ENCODE data around the gene UBAC2. TPM values are rescaled to one million over a fixed set of nuclear protein-coding genes. Genes with fewer than 3 reads are reported as not detected.

The UBAC2 gene
- total and polyA plus RNA-seq, 11 donors: 32.6 to 66.9 (median 48.5) TPM

DNA sequence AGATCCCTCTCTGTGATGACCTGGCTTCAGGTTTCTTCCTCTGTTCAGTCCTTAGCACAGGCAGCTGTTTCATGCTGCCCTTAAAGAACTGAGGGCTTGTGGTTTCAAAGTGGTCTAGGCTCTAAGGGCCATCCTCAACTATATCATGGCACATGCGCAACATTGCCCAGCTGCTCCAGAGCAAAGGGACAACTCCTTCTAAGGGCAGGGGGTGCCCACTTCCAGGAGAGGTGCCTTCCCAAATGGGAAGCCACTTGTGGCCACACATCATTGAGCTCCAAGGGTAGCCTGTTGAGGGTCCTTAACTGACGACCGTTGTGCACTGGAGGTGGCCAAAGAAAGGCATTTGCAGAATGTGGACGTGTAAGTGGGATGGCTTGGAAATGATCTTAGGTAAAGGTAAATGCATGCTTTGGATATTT, 99.3 kb downstream of the UBAC2 start:
- intact Hi-C loops (cut with DNase I): no loop called here
- no peak for ATAC-seq
- Histone ChIP-seq H3K4me1 (peaks cover 0 to 84% (median 0%) of the 10 kb centered on the region in 12 donors), H3K36me3 (peaks cover 0 to 4% (median 0%) of the 10 kb centered on the region in 9 donors), H3K4me3 (no peak overlapping the region), H3K27ac (peak overlapping the region in 1 of 12 donors; percentile 3), H3K9me3 (no peaks in the 10 kb centered on the region), H3K27me3 (no peaks in the 10 kb centered on the region)
- TF ChIP-seq, protein P1, sequence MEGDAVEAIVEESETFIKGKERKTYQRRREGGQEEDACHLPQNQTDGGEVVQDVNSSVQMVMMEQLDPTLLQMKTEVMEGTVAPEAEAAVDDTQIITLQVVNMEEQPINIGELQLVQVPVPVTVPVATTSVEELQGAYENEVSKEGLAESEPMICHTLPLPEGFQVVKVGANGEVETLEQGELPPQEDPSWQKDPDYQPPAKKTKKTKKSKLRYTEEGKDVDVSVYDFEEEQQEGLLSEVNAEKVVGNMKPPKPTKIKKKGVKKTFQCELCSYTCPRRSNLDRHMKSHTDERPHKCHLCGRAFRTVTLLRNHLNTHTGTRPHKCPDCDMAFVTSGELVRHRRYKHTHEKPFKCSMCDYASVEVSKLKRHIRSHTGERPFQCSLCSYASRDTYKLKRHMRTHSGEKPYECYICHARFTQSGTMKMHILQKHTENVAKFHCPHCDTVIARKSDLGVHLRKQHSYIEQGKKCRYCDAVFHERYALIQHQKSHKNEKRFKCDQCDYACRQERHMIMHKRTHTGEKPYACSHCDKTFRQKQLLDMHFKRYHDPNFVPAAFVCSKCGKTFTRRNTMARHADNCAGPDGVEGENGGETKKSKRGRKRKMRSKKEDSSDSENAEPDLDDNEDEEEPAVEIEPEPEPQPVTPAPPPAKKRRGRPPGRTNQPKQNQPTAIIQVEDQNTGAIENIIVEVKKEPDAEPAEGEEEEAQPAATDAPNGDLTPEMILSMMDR (IDR thresholded peaks at IDR 0.05): no peak
- no peak for TF ChIP-seq POLR2A (IDR thresholded peaks at IDR 0.05)
- WGBS, 4 donors: 77 to 91% (median 88%) methylated on average over 4 of the region's 4 CpGs
- no peak for DNase-seq

DNA sequence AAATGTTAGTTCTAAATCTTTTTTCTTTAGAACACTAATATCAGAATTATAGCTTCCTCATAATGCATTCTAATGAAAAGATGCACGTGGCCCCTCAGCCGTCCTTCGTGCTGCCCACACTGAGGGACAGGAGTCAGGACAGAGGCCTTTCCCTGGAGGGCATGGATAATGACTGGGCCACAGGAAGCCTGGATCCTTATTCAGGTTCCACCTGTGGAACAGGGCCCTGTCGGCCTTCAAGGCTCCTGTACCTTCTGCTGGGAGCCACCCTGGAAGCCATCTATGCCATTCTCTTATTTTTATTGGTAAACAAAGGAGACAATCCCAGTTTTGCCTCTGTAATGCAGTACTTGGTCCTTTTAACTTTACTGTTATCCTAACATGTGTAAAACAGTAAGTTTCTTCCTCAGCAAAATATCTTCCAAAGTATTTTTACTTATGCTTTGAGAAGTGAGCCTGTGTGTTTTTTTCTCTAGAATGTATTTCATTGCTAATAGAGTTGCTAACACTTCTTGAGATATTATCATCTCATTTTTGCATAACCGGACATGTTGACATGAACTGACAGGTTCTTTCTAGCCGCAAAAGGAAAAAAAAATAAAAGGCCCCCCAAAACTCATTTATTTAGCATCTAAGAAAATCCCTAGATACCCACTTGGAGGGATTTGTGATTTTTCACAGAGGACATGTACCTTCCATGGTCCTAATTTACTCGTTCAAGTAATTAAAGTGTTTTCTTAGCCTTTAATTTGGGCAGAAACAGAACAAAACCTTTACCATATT, 100.6 kb downstream of the UBAC2 start:
- Histone ChIP-seq H3K4me3 (no peak overlapping the region), H3K27me3 (no peaks in the 10 kb centered on the region), H3K36me3 (peaks cover 0 to 4% (median 0%) of the 10 kb centered on the region in 9 donors), H3K4me1 (peaks cover 0 to 83% (median 0%) of the 10 kb centered on the region in 12 donors), H3K9me3 (no peaks in the 10 kb centered on the region), H3K27ac (peak overlapping the region in 1 of 12 donors; percentile 78)
- ATAC-seq (no peak), DNase-seq (no peak)
- intact Hi-C loops (cut with DNase I): no loop called here
- TF ChIP-seq, protein P1 (IDR thresholded peaks at IDR 0.05): no peak
- TF ChIP-seq POLR2A (IDR thresholded peaks at IDR 0.05): no peak
- WGBS, 4 donors: 91 to 94% (median 93%) methylated on average over 7 of the region's 7 CpGs

DNA sequence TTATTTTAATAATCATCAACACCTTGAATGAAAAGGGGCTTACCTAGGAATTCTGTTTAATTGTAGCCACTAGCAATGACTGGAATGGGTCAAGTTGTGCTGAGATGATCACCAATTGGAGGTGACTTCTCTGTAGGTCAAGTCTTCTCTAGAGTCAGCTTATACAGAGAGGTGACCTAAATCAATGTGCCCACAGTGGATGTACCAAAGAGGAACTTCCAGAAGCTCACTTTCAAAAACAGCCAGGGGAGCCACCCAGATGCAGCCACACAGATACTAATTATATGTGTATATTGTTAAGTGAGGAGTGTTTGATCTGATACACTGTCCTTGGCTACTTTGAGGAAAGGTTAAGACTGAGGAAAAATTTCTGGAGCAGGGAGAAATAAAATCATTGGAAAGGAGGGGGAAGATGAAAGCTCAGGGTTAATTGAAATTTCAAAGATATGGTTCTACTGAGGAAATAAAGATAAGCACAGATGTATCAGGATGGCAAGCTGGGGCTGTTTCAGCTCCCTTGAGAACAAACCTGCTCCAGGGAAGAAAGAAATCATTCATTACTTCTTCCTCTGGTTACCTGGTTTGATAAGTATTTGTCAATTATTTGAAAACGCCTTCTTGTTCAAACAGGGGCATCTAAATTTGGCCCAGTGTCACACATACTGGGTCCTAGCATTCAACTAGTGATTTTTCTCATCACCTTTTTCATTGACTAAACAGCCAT, 101.4 kb downstream of the UBAC2 start:
- Histone ChIP-seq H3K36me3 (peaks cover 0 to 4% (median 0%) of the 10 kb centered on the region in 9 donors), H3K9me3 (no peaks in the 10 kb centered on the region), H3K27ac (peak overlapping the region in 1 of 12 donors; percentile 78), H3K27me3 (no peaks in the 10 kb centered on the region), H3K4me1 (peaks cover 0 to 85% (median 2%) of the 10 kb centered on the region in 12 donors), H3K4me3 (no peak overlapping the region)
- DNase-seq: no peak
- WGBS, 4 donors: 86 to 100% (median 97%) methylated on average over 1 of the region's 1 CpG
- no peak for ATAC-seq
- TF ChIP-seq, protein P1 (IDR thresholded peaks at IDR 0.05): no peak
- no peak for TF ChIP-seq POLR2A (IDR thresholded peaks at IDR 0.05)
- intact Hi-C loops (cut with DNase I): no loop called here

Data from heart left ventricle (tissue), 16 donors.